ENCODE data around the gene MMP15. TPM values are rescaled to one million over a fixed set of nuclear protein-coding genes. Genes with fewer than 3 reads are reported as not detected.

Gene MMP15
- total and polyA plus RNA-seq, 2 of the 13 experiments (the other 11 are each of a cell fraction or from before 2014, with no cell fraction given), result 35.2 to 44.9 TPM

DNA sequence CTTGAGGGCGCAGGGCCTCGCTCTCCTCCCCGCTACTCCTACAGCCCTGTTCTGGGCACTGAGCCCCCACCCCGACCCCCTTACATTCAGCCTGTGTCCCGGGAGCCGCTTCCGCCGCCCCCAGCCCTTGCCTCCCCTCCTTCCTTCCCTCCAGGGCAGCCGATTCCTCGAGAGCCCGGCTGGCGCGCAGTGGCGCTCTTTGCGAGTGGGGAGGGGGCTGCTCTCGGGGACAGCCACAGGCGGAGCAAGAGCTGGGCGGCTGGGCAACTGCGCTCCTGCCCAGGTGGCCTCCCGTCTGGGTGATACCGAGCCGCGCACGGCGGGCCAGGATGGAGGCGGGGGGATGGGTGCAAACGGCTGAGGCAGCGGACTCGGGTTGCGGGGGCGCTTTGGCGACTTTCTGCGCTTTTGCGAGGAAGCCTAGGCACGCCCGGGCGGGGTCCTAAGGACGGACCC lies 1.2 kb downstream of the MMP15 start (continued):
- TF ChIP-seq, protein P1, sequence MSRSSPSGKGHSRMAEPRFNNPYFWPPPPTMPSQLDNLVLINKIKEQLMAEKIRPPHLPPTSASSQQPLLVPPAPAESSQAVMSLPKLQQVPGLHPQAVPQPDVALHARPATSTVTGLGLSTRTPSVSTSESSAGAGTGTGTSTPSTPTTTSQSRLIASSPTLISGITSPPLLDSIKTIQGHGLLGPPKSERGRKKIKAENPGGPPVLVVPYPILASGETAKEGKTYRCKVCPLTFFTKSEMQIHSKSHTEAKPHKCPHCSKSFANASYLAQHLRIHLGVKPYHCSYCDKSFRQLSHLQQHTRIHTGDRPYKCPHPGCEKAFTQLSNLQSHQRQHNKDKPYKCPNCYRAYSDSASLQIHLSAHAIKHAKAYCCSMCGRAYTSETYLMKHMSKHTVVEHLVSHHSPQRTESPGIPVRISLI (CRISPR knock-in tag; IDR thresholded peaks at IDR 0.05; ENCODE audit: borderline replicate concordance), result no peak
- TF ChIP-seq, protein P2, sequence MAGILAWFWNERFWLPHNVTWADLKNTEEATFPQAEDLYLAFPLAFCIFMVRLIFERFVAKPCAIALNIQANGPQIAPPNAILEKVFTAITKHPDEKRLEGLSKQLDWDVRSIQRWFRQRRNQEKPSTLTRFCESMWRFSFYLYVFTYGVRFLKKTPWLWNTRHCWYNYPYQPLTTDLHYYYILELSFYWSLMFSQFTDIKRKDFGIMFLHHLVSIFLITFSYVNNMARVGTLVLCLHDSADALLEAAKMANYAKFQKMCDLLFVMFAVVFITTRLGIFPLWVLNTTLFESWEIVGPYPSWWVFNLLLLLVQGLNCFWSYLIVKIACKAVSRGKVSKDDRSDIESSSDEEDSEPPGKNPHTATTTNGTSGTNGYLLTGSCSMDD (CRISPR knock-in tag; IDR thresholded peaks at IDR 0.05), result no peak

DNA sequence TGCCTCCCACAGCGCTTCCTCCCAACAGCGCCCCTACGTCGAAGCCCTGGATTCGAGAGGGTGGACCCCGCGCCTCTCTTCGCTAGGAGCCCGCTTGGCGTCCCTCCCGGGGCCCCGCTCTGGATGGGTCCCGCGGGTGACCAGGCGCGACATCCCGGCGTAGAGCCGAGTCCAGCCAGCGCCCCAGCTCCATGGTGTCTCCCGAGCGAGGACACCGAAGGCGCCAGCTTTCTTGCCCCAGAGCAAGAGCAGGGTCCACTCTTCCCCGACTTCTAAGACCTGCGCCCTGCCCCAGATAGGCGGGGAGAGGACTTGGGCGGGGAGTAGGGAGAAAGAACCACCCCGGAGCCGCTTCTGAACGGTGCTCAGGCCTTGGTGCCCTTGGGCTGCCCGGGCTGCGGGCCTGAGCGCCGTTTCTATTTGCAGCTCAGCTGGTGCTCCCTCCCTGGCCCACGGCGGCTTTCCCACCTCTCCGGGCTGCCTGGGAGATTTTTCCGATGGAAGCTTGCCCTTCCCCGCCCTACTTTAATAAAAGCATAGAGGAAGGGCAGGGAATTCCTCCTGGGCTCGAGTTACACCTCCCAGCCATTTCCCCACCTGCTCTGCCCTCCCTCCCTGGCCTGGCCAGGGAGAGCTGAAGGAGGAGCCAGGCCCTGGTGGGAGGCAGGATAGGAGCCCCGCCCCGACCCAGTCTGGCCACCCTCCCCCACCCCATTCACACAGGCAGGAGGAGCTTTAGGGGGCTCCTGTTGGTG lies 1.8 kb downstream of the MMP15 start:
- Histone ChIP-seq H3K9me3 (ENCODE audit: low read length) (no peaks in the 10 kb centered on the region), H3K4me3 (replicated peaks in 1 of 3; ENCODE audit: insufficient read depth in 1 of 3, low read depth in 2 of 3, low read length in 3 of 3) (peak overlapping the region; percentile 87 to 97 (median 88)), H4K20me1 (ENCODE audit: insufficient read depth, low read length) (peaks cover 26% of the 10 kb centered on the region; the same call in 1 of the 2 replicates), H3K27ac (ENCODE audit: extremely low read length, insufficient read depth, low read length) (peak overlapping the region; percentile 10), H3K79me2 (ENCODE audit: insufficient read depth, low read length) (peaks cover 32% of the 10 kb centered on the region), H3K9ac (ENCODE audit: insufficient read depth, low read depth, low read length) (peak overlapping the region; percentile 82), H2AFZ (ENCODE audit: low read length) (no peak overlapping the region), H3K36me3 (replicated peaks in 1 of 2; ENCODE audit: control insufficient read depth in 1 of 2, insufficient read depth in 2 of 2, low read length in 2 of 2) (peaks cover 0 to 6% of the 10 kb centered on the region in 2 experiments; a peak in 2 of 5 replicates), H3K27me3 (ENCODE audit: control insufficient read depth in 1 of 2, insufficient read depth in 2 of 2, low read length in 2 of 2) (no peaks in the 10 kb centered on the region), H3K4me1 (ENCODE audit: insufficient read depth, low read length) (peaks cover 62% of the 10 kb centered on the region), H3K4me2 (ENCODE audit: low read depth, low read length) (peak overlapping the region; percentile 96)
- intact Hi-C loops (cut with micrococcal nuclease; ENCODE audit: unreplicated experiment) (loop anchor here (10.0 kb wide), 2 partner anchors 167 to 277 kb away; partner anchors contain the start of gene CSNK2A2), in situ Hi-C loops (cut with HindIII; ENCODE audit: extremely low pct_ligation_motif_present, low pct_unique_long_range_greater_than_20kb) (no loop called here)
- POLR2A ChIA-PET, result interaction anchor here (0.6 to 5.9 kb wide), 5 partner anchors 26 to 154 kb away, joined by 3 to 101 read pairs (median 4); partner anchors contain the start of genes CFAP20, USB1 and ZNF319
- FAIRE-seq (no peak), DNase-seq (ENCODE audit: low spot score) (peak; percentile 37), ATAC-seq (peak; percentile 2)
- CTCF ChIA-PET (ENCODE audit: low intra/inter-chr PET ratio, low total read pairs), result no interaction called here
- BruUV-seq (replicated peaks), result no TSS peak
- WGBS (ENCODE audit: low lambda C conversion rate), result 3% methylated on average over 31 of the region's 43 CpGs
- TF ChIP-seq, protein P3, sequence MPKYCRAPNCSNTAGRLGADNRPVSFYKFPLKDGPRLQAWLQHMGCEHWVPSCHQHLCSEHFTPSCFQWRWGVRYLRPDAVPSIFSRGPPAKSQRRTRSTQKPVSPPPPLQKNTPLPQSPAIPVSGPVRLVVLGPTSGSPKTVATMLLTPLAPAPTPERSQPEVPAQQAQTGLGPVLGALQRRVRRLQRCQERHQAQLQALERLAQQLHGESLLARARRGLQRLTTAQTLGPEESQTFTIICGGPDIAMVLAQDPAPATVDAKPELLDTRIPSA (CRISPR knock-in tag; IDR thresholded peaks at IDR 0.05; ENCODE audit: borderline replicate concordance), result no peak
- TF ChIP-seq, protein P4, sequence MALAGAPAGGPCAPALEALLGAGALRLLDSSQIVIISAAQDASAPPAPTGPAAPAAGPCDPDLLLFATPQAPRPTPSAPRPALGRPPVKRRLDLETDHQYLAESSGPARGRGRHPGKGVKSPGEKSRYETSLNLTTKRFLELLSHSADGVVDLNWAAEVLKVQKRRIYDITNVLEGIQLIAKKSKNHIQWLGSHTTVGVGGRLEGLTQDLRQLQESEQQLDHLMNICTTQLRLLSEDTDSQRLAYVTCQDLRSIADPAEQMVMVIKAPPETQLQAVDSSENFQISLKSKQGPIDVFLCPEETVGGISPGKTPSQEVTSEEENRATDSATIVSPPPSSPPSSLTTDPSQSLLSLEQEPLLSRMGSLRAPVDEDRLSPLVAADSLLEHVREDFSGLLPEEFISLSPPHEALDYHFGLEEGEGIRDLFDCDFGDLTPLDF (CRISPR knock-in tag; IDR thresholded peaks at IDR 0.05), result no peak
- TF ChIP-seq ZNF550 (CRISPR knock-in tag; IDR thresholded peaks at IDR 0.05; ENCODE audit: borderline replicate concordance) (no peak), TBX3 (IDR thresholded peaks at IDR 0.05; ENCODE audit: borderline replicate concordance) (no peak), GATA4 (IDR thresholded peaks at IDR 0.05; ENCODE audit: borderline replicate concordance, low read depth) (no peak), FOXA1 (IDR thresholded peaks at IDR 0.05) (no peak), FOXA1 (CRISPR knock-in tag; IDR thresholded peaks at IDR 0.05) (no peak), FOXC1 (CRISPR knock-in tag; IDR thresholded peaks at IDR 0.05; ENCODE audit: borderline replicate concordance) (no peak), ZNF629 (CRISPR knock-in tag; conservative IDR thresholded peaks at IDR 0.05) (0 out of 2 replicates have a peak, but pooled peaks have one; percentile 29), MEF2D (CRISPR knock-in tag; IDR thresholded peaks at IDR 0.05) (no peak)
- TF ChIP-seq, protein P5, sequence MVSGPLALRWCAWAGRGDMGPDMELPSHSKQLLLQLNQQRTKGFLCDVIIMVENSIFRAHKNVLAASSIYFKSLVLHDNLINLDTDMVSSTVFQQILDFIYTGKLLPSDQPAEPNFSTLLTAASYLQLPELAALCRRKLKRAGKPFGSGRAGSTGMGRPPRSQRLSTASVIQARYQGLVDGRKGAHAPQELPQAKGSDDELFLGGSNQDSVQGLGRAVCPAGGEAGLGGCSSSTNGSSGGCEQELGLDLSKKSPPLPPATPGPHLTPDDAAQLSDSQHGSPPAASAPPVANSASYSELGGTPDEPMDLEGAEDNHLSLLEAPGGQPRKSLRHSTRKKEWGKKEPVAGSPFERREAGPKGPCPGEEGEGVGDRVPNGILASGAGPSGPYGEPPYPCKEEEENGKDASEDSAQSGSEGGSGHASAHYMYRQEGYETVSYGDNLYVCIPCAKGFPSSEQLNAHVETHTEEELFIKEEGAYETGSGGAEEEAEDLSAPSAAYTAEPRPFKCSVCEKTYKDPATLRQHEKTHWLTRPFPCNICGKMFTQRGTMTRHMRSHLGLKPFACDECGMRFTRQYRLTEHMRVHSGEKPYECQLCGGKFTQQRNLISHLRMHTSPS (CRISPR knock-in tag; IDR thresholded peaks at IDR 0.05; ENCODE audit: low read depth), result 0 out of 2 replicates have a peak, but pooled peaks have one; percentile 44
- TF ChIP-seq, protein P6, sequence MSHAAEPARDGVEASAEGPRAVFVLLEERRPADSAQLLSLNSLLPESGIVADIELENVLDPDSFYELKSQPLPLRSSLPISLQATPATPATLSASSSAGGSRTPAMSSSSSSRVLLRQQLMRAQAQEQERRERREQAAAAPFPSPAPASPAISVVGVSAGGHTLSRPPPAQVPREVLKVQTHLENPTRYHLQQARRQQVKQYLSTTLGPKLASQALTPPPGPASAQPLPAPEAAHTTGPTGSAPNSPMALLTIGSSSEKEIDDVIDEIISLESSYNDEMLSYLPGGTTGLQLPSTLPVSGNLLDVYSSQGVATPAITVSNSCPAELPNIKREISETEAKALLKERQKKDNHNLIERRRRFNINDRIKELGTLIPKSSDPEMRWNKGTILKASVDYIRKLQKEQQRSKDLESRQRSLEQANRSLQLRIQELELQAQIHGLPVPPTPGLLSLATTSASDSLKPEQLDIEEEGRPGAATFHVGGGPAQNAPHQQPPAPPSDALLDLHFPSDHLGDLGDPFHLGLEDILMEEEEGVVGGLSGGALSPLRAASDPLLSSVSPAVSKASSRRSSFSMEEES (CRISPR knock-in tag; IDR thresholded peaks at IDR 0.05), result no peak

Measured in HepG2 (cell line).